ENCODE results near the gene ARHGAP15.

ARHGAP15 gene

GRCh38 chr2:143146366-143146765, 17.1 kb downstream of the ARHGAP15 start:
- no peak for DNase-seq

- DNase-seq, result no peak
These were observed 17.8 kb downstream of the ARHGAP15 start for GRCh38 chr2:143146815-143147530.

GRCh38 chr2:143148011-143148410, 18.8 kb downstream of the ARHGAP15 start:
- no peak for DNase-seq

- no peak for DNase-seq
These were observed 19.5 kb downstream of the ARHGAP15 start for GRCh38 chr2:143148757-143149156.

- no peak for DNase-seq
These were observed 21.1 kb downstream of the ARHGAP15 start for GRCh38 chr2:143150287-143150686.

GRCh38 chr2:143151111-143151752, 22.0 kb downstream of the ARHGAP15 start:
- DNase-seq, result no peak

GRCh38 chr2:143152219-143152618, 23.0 kb downstream of the ARHGAP15 start:
- DNase-seq, result no peak

- no peak for DNase-seq
These were observed 23.4 kb downstream of the ARHGAP15 start for GRCh38 chr2:143152637-143153036.

GRCh38 chr2:143155661-143156060, 26.4 kb downstream of the ARHGAP15 start:
- DNase-seq, result no peak

- no peak for DNase-seq
These were observed 27.8 kb downstream of the ARHGAP15 start for GRCh38 chr2:143157001-143157400.

GRCh38 chr2:143157418-143157817, 28.2 kb downstream of the ARHGAP15 start:
- DNase-seq, result no peak

- DNase-seq, result no peak
These were observed 28.9 kb downstream of the ARHGAP15 start for GRCh38 chr2:143158098-143158497.

- no peak for DNase-seq
These were observed 29.6 kb downstream of the ARHGAP15 start for GRCh38 chr2:143158551-143159485.

GRCh38 chr2:143159486-143159840, 30.2 kb downstream of the ARHGAP15 start:
- DNase-seq, result no peak

- DNase-seq, result peak; percentile 8
These were observed 31.8 kb downstream of the ARHGAP15 start for GRCh38 chr2:143160732-143161707.

GRCh38 chr2:143162123-143162837, 33.1 kb downstream of the ARHGAP15 start:
- DNase-seq, result peak; percentile 20

- DNase-seq, result no peak
These were observed 33.8 kb downstream of the ARHGAP15 start for GRCh38 chr2:143162997-143163396.

- no peak for DNase-seq
These were observed 34.3 kb downstream of the ARHGAP15 start for GRCh38 chr2:143163499-143163898.

- DNase-seq, result no peak
These were observed 36.1 kb downstream of the ARHGAP15 start for GRCh38 chr2:143165291-143165690.

- DNase-seq, result no peak
These were observed 39.9 kb downstream of the ARHGAP15 start for GRCh38 chr2:143169105-143169504.

- no peak for DNase-seq
These were observed 42.6 kb downstream of the ARHGAP15 start for GRCh38 chr2:143171817-143172216.

GRCh38 chr2:143175438-143175837, 46.2 kb downstream of the ARHGAP15 start:
- DNase-seq, result no peak
